Heart right ventricle (tissue), 16 donors: ENCODE data around the gene SP110. TPM values are rescaled to one million over a fixed set of nuclear protein-coding genes. Genes with fewer than 3 reads are reported as not detected.
A peak's percentile ranks its signal among the peaks of the same experiment; 100 is the strongest.

Experiments
- ATAC-seq, 8 donors: fragments of 200-7000 bp; cut with Tn5 transposase; one replicate each; pipeline ENCODE4 v1.9.1; 2020; ENCODE audit warnings: mild to moderate bottlenecking in 8 of 8, moderate library complexity in 8 of 8, moderate number of reproducible peaks in 1 of 8
- DNase-seq, 2 donors: peaks; one replicate each; pipeline ENCODE4 v3.0.0-alpha.2; 2020
- H3K27ac ChIP-seq, 10 donors: fragments of 200-600 bp; sonication (generic) in 2 of 10; one replicate each; pipeline versions ENCODE4 v1.5.0 to v1.8.0; 2020 to 2022; ENCODE audit warnings: mild to moderate bottlenecking in 3 of 10
- H3K27me3 ChIP-seq, 7 donors: fragments of 200-600 bp; one replicate each; pipeline ENCODE4 v1.8.0; 2021 to 2022; ENCODE audit warnings: mild to moderate bottlenecking in 2 of 7
- H3K36me3 ChIP-seq, 9 donors: fragments of 200-600 bp; sonication (generic) in 1 of 9; one replicate each; pipeline versions ENCODE4 v1.5.0 to v1.8.0; 2020 to 2022; ENCODE audit warnings: mild to moderate bottlenecking in 2 of 9
- H3K4me1 ChIP-seq, 9 donors: fragments of 200-600 bp; sonication (generic) in 1 of 9; one replicate each; pipeline versions ENCODE4 v1.5.0 to v1.8.0; 2020 to 2022; ENCODE audit warnings: mild to moderate bottlenecking in 4 of 9
- H3K4me3 ChIP-seq, 10 donors: fragments of 200-600 bp; sonication (generic) in 2 of 10; one replicate each; pipeline versions ENCODE4 v1.5.0 to v1.8.0; 2020 to 2022; ENCODE audit warnings: mild to moderate bottlenecking in 7 of 10, moderate library complexity in 2 of 10
- H3K9me3 ChIP-seq, 11 donors: fragments of 200-600 bp in 10 of 11; sonication (generic) in 2 of 11; one replicate each; pipeline versions ENCODE4 v1.5.0 to v1.8.0; 2013 to 2022; ENCODE audit warnings: mild to moderate bottlenecking in 2 of 11, control low read depth in 1 of 11, moderate library complexity in 1 of 11
- CTCF ChIP-seq, 9 donors: fragments of 200-600 bp; sonication (generic) in 2 of 9; IDR thresholded peaks; one replicate each; pipeline versions ENCODE4 v1.5.0 to v1.8.0; 2021 to 2022; ENCODE audit warnings: antibody characterized with exemption in 9 of 9, mild to moderate bottlenecking in 5 of 9, moderate library complexity in 1 of 9
- WGBS, 2 donors: extraction: QIAGEN DNeasy Blood & Tissue Kit; methylation state at CpG; one replicate each; pipeline ENCODE4 v1.1.7; 2013; ENCODE audit warnings: inconsistent platforms in 1 of 2; 5-methylcytosine and 5-hydroxymethylcytosine counted together
- intact Hi-C, 10 donors: fragments of 100-400 bp; cut with DNase I; formaldehyde crosslinking; loops; one replicate each; pipeline versions ENCODE4 v1.11.1 to v1.14.2; 2022
- polyA plus RNA-seq, 2 donors: library from polyadenylated mRNA; stranded (reverse); fragments of 200-250 nt; gene quantifications; one replicate each; pipeline ENCODE4 v1.2.3, GENCODE V29; 2013
- total RNA-seq, 10 donors: library from RNA; stranded (reverse); fragmentation: NEBNext Ultra II Directional in 3 of 10; extraction: Animal tissue kit (Norgen Biotek cat#: 25700) in 3 of 10; gene quantifications; one replicate each; pipeline versions ENCODE4 v1.2.1 to v1.2.4, GENCODE V29; 2021 to 2023
- donor health status: Arrhythmogenic right ventricular cardiomyopathy.
- donor health status: ischemic (EF 13 %, LVEDD 7.1; RV severe dilation, severe dysfunction).
- donor health status: healthy with polysubstance abuse.
- donor health status: DM: no; HTN: yes; CAD: no.
- donor health status: DM: no; HTN: no; CAD: no.
- donor health status: ischemic (EF 25% LVEDD 6.9; RV normal size, moderate dysfunction).
- donor health status: ischemic (EF 25% LVEDD 5.7; RV mildly dilated, moderate dysfunction).
- donor health status: healthy.
- donor health status: DM: yes; HTN: yes; CAD: no.
- donor health status: Ischemic cardiomyopathy.
- donor health status: ischemic (EF 35%, LVEDD 5.7; RV mildly dilated, moderate dysfunction).
- donor health status: nonischemic (EF 11% LVEDD 7.7; RV severe dilation, severe dysfunction).
- donor health status: DM: yes; HTN: yes; CAD: no.
- donor health status: PGD.
- donor health status: ischemic (EF 29% LVEDD 5.4; RV normal size, mild dysfunction).
- donor health status: nonischemic (EF 23%, LVEDD 6.1; RV moderate dilation, normal function).

SP110 gene
- total and polyA plus RNA-seq, 12 donors, result 5.6 to 38.6 (median 10.4) TPM

- DNase-seq, result no peak
- Histone ChIP-seq H3K4me1 (peaks cover 0 to 52% (median 24%) of the 10 kb centered on the region in 9 donors), H3K27me3 (no peaks in the 10 kb centered on the region), H3K36me3 (peaks cover 0 to 20% (median 4%) of the 10 kb centered on the region in 9 donors), H3K27ac (peak overlapping the region; percentile 35 to 90 (median 81)), H3K9me3 (no peaks in the 10 kb centered on the region), H3K4me3 (peak overlapping the region in 9 of 10 donors; percentile 51 to 80 (median 67))
- WGBS, 2 donors, result 100% methylated on average over 1 of the region's 1 CpG
- no peak for TF ChIP-seq CTCF (IDR thresholded peaks at IDR 0.05)
- peak in 1 of 8 donors; percentile 7 for ATAC-seq
- intact Hi-C loops, result loop anchor here in 2 of 10 donors (5.0 to 10.0 kb wide), 2 partner anchors 107 to 194 kb away; partner anchors contain the start of genes SP100 (in 1 of the 2) and SP140L (in 1 of the 2)
Observed at GRCh38 chr2:230220347-230220969, 674 bp upstream of the SP110 start.

GRCh38 chr2:230218421-230218820 is 1.4 kb downstream of the SP110 start:
- peak overlapping the region in 9 of 10 donors; percentile 51 to 80 (median 67) for H3K4me3 ChIP-seq
- peak in 3 of 8 donors; percentile 6 to 31 (median 14) for ATAC-seq
- no peak for DNase-seq
- no peaks in the 10 kb centered on the region for H3K27me3 ChIP-seq
- no peak for TF ChIP-seq CTCF (IDR thresholded peaks at IDR 0.05)
- peaks cover 0 to 41% (median 12%) of the 10 kb centered on the region in 9 donors for H3K36me3 ChIP-seq
- H3K27ac ChIP-seq, result peak overlapping the region in 2 of 10 donors; percentile 89 to 90
- no peaks in the 10 kb centered on the region for H3K9me3 ChIP-seq
- peaks cover 0 to 36% (median 24%) of the 10 kb centered on the region in 9 donors for H3K4me1 ChIP-seq
- intact Hi-C loops, result loop anchor here in 2 of 10 donors (10.0 kb wide), 2 partner anchors 106 to 166 kb away; partner anchors contain the start of gene SP140L (in 1 of the 2)
- 53 to 73% methylated on average over 2 of the region's 2 CpGs for WGBS, 2 donors

- TF ChIP-seq CTCF (IDR thresholded peaks at IDR 0.05), result no peak
- no peak for ATAC-seq
Observed at GRCh38 chr2:230217424-230217823, 2.4 kb downstream of the SP110 start.

GRCh38 chr2:230216489-230216888 is 3.3 kb downstream of the SP110 start:
- peaks cover 0 to 60% (median 23%) of the 10 kb centered on the region in 9 donors for H3K36me3 ChIP-seq

More at GRCh38 chr2:230217424-230217823, 2.4 kb downstream of the SP110 start:
- peaks cover 0 to 36% (median 24%) of the 10 kb centered on the region in 9 donors for H3K4me1 ChIP-seq
- intact Hi-C loops, result loop anchor here in 2 of 10 donors (10.0 kb wide), 2 partner anchors 107 to 167 kb away; partner anchors contain the start of gene SP140L (in 1 of the 2)
- H3K27me3 ChIP-seq, result no peaks in the 10 kb centered on the region
- peaks cover 0 to 51% (median 16%) of the 10 kb centered on the region in 9 donors for H3K36me3 ChIP-seq
- no peaks in the 10 kb centered on the region for H3K9me3 ChIP-seq
- no peak for DNase-seq
- no peak overlapping the region for H3K27ac ChIP-seq
- peak overlapping the region in 1 of 10 donors; percentile 66 for H3K4me3 ChIP-seq
- WGBS, 2 donors, result 93 to 95% methylated on average over 3 of the region's 3 CpGs

More at GRCh38 chr2:230216489-230216888, 3.3 kb downstream of the SP110 start:
- intact Hi-C loops, result loop anchor here in 2 of 10 donors (10.0 kb wide), 2 partner anchors 108 to 168 kb away; partner anchors contain the start of gene SP140L (in 1 of the 2)
- ATAC-seq (no peak), DNase-seq (no peak)
- H3K27ac ChIP-seq, result no peak overlapping the region
- WGBS, 2 donors, result 96 to 100% methylated on average over 1 of the region's 1 CpG
- no peaks in the 10 kb centered on the region for H3K9me3 ChIP-seq
- no peak overlapping the region for H3K4me3 ChIP-seq
- peaks cover 0 to 36% (median 24%) of the 10 kb centered on the region in 9 donors for H3K4me1 ChIP-seq
- no peaks in the 10 kb centered on the region for H3K27me3 ChIP-seq
- TF ChIP-seq CTCF (IDR thresholded peaks at IDR 0.05), result no peak
